PC-3 (cell line): ENCODE measurements around the gene TMEM147. TPM values are rescaled to one million over a fixed set of nuclear protein-coding genes. Genes with fewer than 3 reads are reported as not detected.

ENCODE experiments used
- ATAC-seq: fragments of 200-7000 bp; cut with Tn5 transposase; 2 replicates; pipeline ENCODE4 v1.9.1; 2020; ENCODE audit warnings: mild to moderate bottlenecking, moderate library complexity
- BruUV-seq: library from RNA; stranded (reverse); fragments of 400-500 nt; replicated peaks from 2 replicates; lab custom pipeline; 2021; lab: Mats Ljungman, UMichigan
- CTCF ChIA-PET: fragments of 300-600 bp; sonication (Branson Sonifier 250); formaldehyde crosslinking; loops from one replicate; lab custom pipeline; 2022; ENCODE audit warnings: antibody characterized with exemption; lab: Charles Lee
- POLR2A ChIA-PET: fragments of 300-600 bp; sonication (Branson Sonifier 250); formaldehyde crosslinking; loops from one replicate; lab custom pipeline; 2022; ENCODE audit warnings: antibody characterized with exemption; ENCODE audit not compliant: unreplicated experiment; lab: Charles Lee
- DNase-seq: peaks from one replicate; pipeline ENCODE4 v3.0.0-alpha.2; 2015
- H2AFZ ChIP-seq: fragments of 300-600 bp; sonication (generic); 2 replicates; pipeline ENCODE4 v1.6.0; 2016; ENCODE audit warnings: antibody characterized with exemption, low read length
- H3F3A ChIP-seq: fragments of 300-600 bp; sonication (generic); one replicate; pipeline ENCODE4 v1.6.0; 2017; ENCODE audit warnings: antibody characterized with exemption, low read length, control low read depth, mild to moderate bottlenecking; ENCODE audit not compliant: unreplicated experiment
- H3K27ac ChIP-seq: fragments of 300-600 bp; sonication (generic); 2 replicates; pipeline ENCODE4 v1.5.1; 2016; ENCODE audit warnings: mild to moderate bottlenecking, low read length
- H3K27me3 ChIP-seq: fragments of 300-600 bp; sonication (generic); 2 replicates; pipeline ENCODE4 v1.6.1; 2016; ENCODE audit warnings: low read length, mixed read lengths
- H3K36me3 ChIP-seq: fragments of 300-600 bp; sonication (generic); 2 replicates; pipeline ENCODE4 v1.6.1; 2016; ENCODE audit warnings: low read depth, mixed run types, low read length, mixed read lengths
- H3K4me1 ChIP-seq: fragments of 300-600 bp; sonication (generic); 2 replicates; pipeline ENCODE4 v1.5.1; 2016; ENCODE audit warnings: low read length; ENCODE audit not compliant: insufficient read depth
- H3K4me2 ChIP-seq: fragments of 300-600 bp; sonication (generic); 2 replicates; pipeline ENCODE4 v1.6.0; 2016; ENCODE audit warnings: low read length
- H3K4me3 ChIP-seq: fragments of 300-600 bp; sonication (generic); 2 replicates; pipeline ENCODE4 v1.5.1; 2016; ENCODE audit warnings: mild to moderate bottlenecking, low read length, mixed read lengths
- H3K79me2 ChIP-seq: fragments of 300-600 bp; sonication (generic); 2 replicates; pipeline ENCODE4 v1.6.1; 2017; ENCODE audit warnings: low read length, mixed read lengths
- H3K9ac ChIP-seq: fragments of 300-600 bp; sonication (generic); 2 replicates; pipeline ENCODE4 v1.6.0; 2016; ENCODE audit warnings: mild to moderate bottlenecking, low read length
- H3K9me2 ChIP-seq: fragments of 300-600 bp; sonication (generic); replicated peaks from 2 replicates; pipeline ENCODE4 v1.6.1; 2016; ENCODE audit warnings: mixed run types, low read length, mixed read lengths
- H3K9me3 ChIP-seq: fragments of 300-600 bp; sonication (generic); 2 replicates; pipeline ENCODE4 v1.6.1; 2016; ENCODE audit warnings: low read length, mixed read lengths
- H4K20me1 ChIP-seq: fragments of 300-600 bp; sonication (generic); 2 replicates; pipeline ENCODE4 v1.6.1; 2016; ENCODE audit warnings: low read length, mixed read lengths
- CTCF ChIP-seq: fragments of 300-600 bp; sonication (generic); conservative IDR thresholded peaks from 2 replicates; pipeline ENCODE4 v1.5.1; 2017; ENCODE audit warnings: antibody characterized with exemption, low read depth, mild to moderate bottlenecking, low read length
- EZH2 ChIP-seq: fragments of 300-600 bp; sonication (generic); IDR thresholded peaks from one replicate; pipeline ENCODE4 v1.6.1; 2017; ENCODE audit warnings: antibody characterized with exemption, mild to moderate bottlenecking, low read length; ENCODE audit not compliant: unreplicated experiment
- EZH2phosphoT487 ChIP-seq: fragments of 300-600 bp; sonication (generic); IDR thresholded peaks from 2 replicates; pipeline ENCODE4 v1.6.1; 2018; ENCODE audit warnings: mild to moderate bottlenecking, antibody characterized with exemption, low read length, borderline replicate concordance
- intact Hi-C: fragments of 100-400 bp; cut with micrococcal nuclease; formaldehyde crosslinking; loops from 2 replicates; pipeline ENCODE4 v1.9.0; 2023
- total RNA-seq: library from RNA; depleted of rRNA; stranded (reverse); fragments of >200 nt; gene quantifications from 2 replicates; pipeline ENCODE4 v1.2.3, GENCODE V29; 2014; rRNA removed

Gene TMEM147
- total RNA-seq, 1 experiment from 2014 or later: 206 TPM

GRCh38 chr19:35596366-35596999 lies 51.1 kb downstream of the TMEM147 start:
- Histone ChIP-seq H3K4me3 (no peak overlapping the region), H4K20me1 (no peaks in the 10 kb centered on the region), H3K27ac (no peak overlapping the region), H3K4me1 (no peaks in the 10 kb centered on the region), H3K27me3 (no peaks in the 10 kb centered on the region), H3K79me2 (no peaks in the 10 kb centered on the region), H3K4me2 (no peak overlapping the region), H3K9me3 (no peaks in the 10 kb centered on the region), H2AFZ (no peak overlapping the region), H3K9ac (no peak overlapping the region), H3K36me3 (no peaks in the 10 kb centered on the region), H3K9me2 (no peaks in the 10 kb centered on the region), H3F3A (no peaks in the 10 kb centered on the region)
- ChIA-PET CTCF (no interaction called here), POLR2A (no interaction called here)
- intact Hi-C loops: no loop called here
- ATAC-seq: no peak
- no peak for DNase-seq
- BruUV-seq: no TSS peak
- TF ChIP-seq EZH2phosphoT487 (no peak), EZH2 (no peak), CTCF (no peak)

Other genes starting within 250 kb of the TMEM147 start
- 0.07 TPM in 1 of 2 replicates, not detected in the other for gene CD22, start 216.4 kb upstream of the TMEM147 start, total RNA-seq
- gene FFAR1, start 197.7 kb upstream of the TMEM147 start, total RNA-seq: not detected in 2 replicates
- gene FFAR3, start 187.2 kb upstream of the TMEM147 start, total RNA-seq: not detected in 2 replicates
- gene GPR42, start 174.6 kb upstream of the TMEM147 start, total RNA-seq: not detected in 2 replicates
- not detected in 2 replicates for gene FFAR2, start 97.4 kb upstream of the TMEM147 start, total RNA-seq
- not detected in 2 replicates for gene KRTDAP, start 55.2 kb upstream of the TMEM147 start, total RNA-seq
- 128 and 144 TPM in 2 replicates for gene DMKN, start 32.0 kb upstream of the TMEM147 start, total RNA-seq
- gene SBSN, start 17.3 kb upstream of the TMEM147 start, total RNA-seq: 0.26 and 2.1 TPM in 2 replicates
- not detected in 2 replicates for gene GAPDHS, start 12.2 kb upstream of the TMEM147 start, total RNA-seq
- gene ATP4A, start 18.0 kb downstream of the TMEM147 start, total RNA-seq: not detected in 2 replicates
- gene PMIS2, start 40.5 kb downstream of the TMEM147 start, total RNA-seq: not detected in 2 replicates
- 25.9 and 26.4 TPM in 2 replicates for gene HAUS5, start 67.1 kb downstream of the TMEM147 start, total RNA-seq
- 81.6 and 126 TPM in 2 replicates for gene RBM42, start 83.4 kb downstream of the TMEM147 start, total RNA-seq
- gene ETV2, start 96.1 kb downstream of the TMEM147 start, total RNA-seq: 0.36 TPM in 1 of 2 replicates, not detected in the other
- 405 and 563 TPM in 2 replicates for gene COX6B1, start 102.7 kb downstream of the TMEM147 start, total RNA-seq
- gene UPK1A, start 120.9 kb downstream of the TMEM147 start, total RNA-seq: not detected in 2 replicates
- gene ZBTB32, start 158.9 kb downstream of the TMEM147 start, total RNA-seq: not detected in 2 replicates
- 10.8 and 23.4 TPM in 2 replicates for gene KMT2B, start 172.4 kb downstream of the TMEM147 start, total RNA-seq
- 0.81 and 9.3 TPM in 2 replicates for gene IGFLR1, start 196.8 kb downstream of the TMEM147 start, total RNA-seq
- gene U2AF1L4, start 199.8 kb downstream of the TMEM147 start, total RNA-seq: 7.8 and 16.4 TPM in 2 replicates
- gene PSENEN, start 200.0 kb downstream of the TMEM147 start, total RNA-seq: 34.3 and 42.9 TPM in 2 replicates
- 4.6 and 8.2 TPM in 2 replicates for gene LIN37, start 202.9 kb downstream of the TMEM147 start, total RNA-seq
- not detected in 2 replicates for gene HSPB6, start 211.4 kb downstream of the TMEM147 start, total RNA-seq
- gene PROSER3, start 212.6 kb downstream of the TMEM147 start, total RNA-seq: 5.5 and 6.1 TPM in 2 replicates
- 3.7 and 5.4 TPM in 2 replicates for gene ARHGAP33, start 229.9 kb downstream of the TMEM147 start, total RNA-seq